SK-N-SH (cell line): ENCODE measurements around the gene NOSTRIN. TPM values are rescaled to one million over a fixed set of nuclear protein-coding genes. Genes with fewer than 3 reads are reported as not detected.

Experiments
- CTCF ChIA-PET: fragments of 300-600, 350-600 bp; formaldehyde crosslinking; extraction: SDS; loops from one replicate; lab custom pipeline; 2021; lab: Yijun Ruan, JAX
- POLR2A ChIA-PET: fragments of 350-600 bp; sonication (Branson Sonifier 250); formaldehyde crosslinking; extraction: SDS; loops from one replicate; lab custom pipeline; 2020; ENCODE audit warnings: antibody characterized with exemption, inconsistent platforms; lab: Yijun Ruan, JAX
- DNase-seq: peaks from one replicate; pipeline ENCODE4 v3.0.0; 2012
- H2AFZ ChIP-seq: fragments of 200-600 bp; sonication (generic); 2 replicates; pipeline ENCODE4 v1.8.1; 2016; ENCODE audit warnings: antibody characterized with exemption, mild to moderate bottlenecking, low read depth
- H3F3A ChIP-seq: fragments of 200-600 bp; sonication (generic); replicated peaks from 2 replicates; pipeline ENCODE3; 2016; ENCODE audit warnings: antibody characterized with exemption, mild to moderate bottlenecking; ENCODE audit not compliant: insufficient read depth
- H3K27ac ChIP-seq, 2 experiments: fragments of 200-500 bp in 1 of 2; fragments of 200-600 bp in 1 of 2; sonication (Bioruptor generic) in 1 of 2; sonication (generic), shearing (Covaris generic) in 1 of 2; 2 replicates each; pipeline versions ENCODE4 v1.5.1 to v1.6.1; 2014 to 2016; ENCODE audit warnings: low read depth in 2 of 2, inconsistent platforms in 1 of 2, low read length in 1 of 2, mild to moderate bottlenecking in 1 of 2, mixed read lengths in 1 of 2
- H3K27me3 ChIP-seq: fragments of 200-600 bp; sonication (generic), shearing (Covaris generic); 2 replicates; pipeline ENCODE4 v1.6.1; 2016; ENCODE audit warnings: mixed run types; ENCODE audit not compliant: insufficient read depth
- H3K36me3 ChIP-seq, 2 experiments: fragments of 200-500 bp in 1 of 2; fragments of 200-600 bp in 1 of 2; sonication (Bioruptor generic) in 1 of 2; sonication (generic) in 1 of 2; replicated peaks in 1 of 2; 2 replicates each; pipeline versions ENCODE3 to v1.5.1; 2014 to 2016; ENCODE audit warnings: low read length in 1 of 2, mild to moderate bottlenecking in 1 of 2; ENCODE audit not compliant: insufficient read depth in 2 of 2, control insufficient read depth in 1 of 2
- H3K4me1 ChIP-seq, 2 experiments: fragments of 200-500 bp in 1 of 2; fragments of 200-600 bp in 1 of 2; sonication (Bioruptor generic) in 1 of 2; sonication (generic), shearing (Covaris generic) in 1 of 2; 2 replicates each; pipeline versions ENCODE4 v1.5.1 to v1.6.1; 2014 to 2016; ENCODE audit warnings: low read depth in 1 of 2, low read length in 1 of 2, mixed run types in 1 of 2; ENCODE audit not compliant: insufficient read depth in 2 of 2, control insufficient read depth in 1 of 2
- H3K4me2 ChIP-seq: fragments of 200-600 bp; sonication (generic), shearing (Covaris generic); 2 replicates; pipeline ENCODE4 v1.6.1; 2017; ENCODE audit warnings: mixed run types
- H3K4me3 ChIP-seq, 2 experiments: fragments of 200-500 bp in 1 of 2; fragments of 200-600 bp in 1 of 2; sonication (Bioruptor generic) in 1 of 2; sonication (generic), shearing (Covaris generic) in 1 of 2; 2 replicates each; pipeline versions ENCODE4 v1.5.1 to v1.8.1; 2014 to 2016; ENCODE audit warnings: low read depth in 2 of 2, inconsistent platforms in 1 of 2, low read length in 1 of 2, mild to moderate bottlenecking in 1 of 2, mixed read lengths in 1 of 2, moderate library complexity in 1 of 2
- H3K79me2 ChIP-seq: fragments of 200-600 bp; sonication (generic); 2 replicates; pipeline ENCODE4 v1.8.1; 2017; ENCODE audit warnings: mild to moderate bottlenecking; ENCODE audit not compliant: insufficient read depth
- H3K9ac ChIP-seq: fragments of 200-600 bp; sonication (generic); 2 replicates; pipeline ENCODE4 v1.6.1; 2017; ENCODE audit warnings: mixed run types
- H3K9me2 ChIP-seq: fragments of 200-600 bp; sonication (generic); 2 replicates; pipeline ENCODE4 v1.6.1; 2017; ENCODE audit warnings: mixed run types
- H3K9me3 ChIP-seq: fragments of 200-600 bp; sonication (generic); 2 replicates; pipeline ENCODE4 v1.6.1; 2017; ENCODE audit warnings: mixed run types, mild to moderate bottlenecking, moderate library complexity
- H4K20me1 ChIP-seq: fragments of 200-600 bp; sonication (generic); 2 replicates; pipeline ENCODE4 v1.6.1; 2017; ENCODE audit warnings: mild to moderate bottlenecking, mixed run types; ENCODE audit not compliant: insufficient read depth
- CHD2 ChIP-seq: fragments of 150-350 bp; IDR thresholded peaks from 2 replicates; pipeline ENCODE4 v1.6.1; 2018; ENCODE audit warnings: low read length; ENCODE audit not compliant: partially characterized antibody
- EP300 ChIP-seq, 2 experiments: IDR thresholded peaks; 2 replicates each; pipeline versions ENCODE4 v1.4.0 to v1.6.1; 2012; ENCODE audit warnings: borderline replicate concordance in 1 of 2, low read depth in 1 of 2, low read length in 1 of 2
- FOXM1 ChIP-seq: IDR thresholded peaks from 2 replicates; pipeline ENCODE4 v1.4.0; 2012; ENCODE audit warnings: low read depth, mild to moderate bottlenecking
- GABPA ChIP-seq: IDR thresholded peaks from 2 replicates; pipeline ENCODE4 v1.4.0; 2012; ENCODE audit warnings: low read depth, mild to moderate bottlenecking
- GATA2 ChIP-seq: sonication (generic); formaldehyde crosslinking; IDR thresholded peaks from 2 replicates; pipeline ENCODE4 v1.5.0; 2020; ENCODE audit warnings: mild to moderate bottlenecking, missing genetic modification reagents
- JUND ChIP-seq: IDR thresholded peaks from 2 replicates; pipeline ENCODE4 v1.4.0; 2012
- MAX ChIP-seq: IDR thresholded peaks from 2 replicates; pipeline ENCODE4 v1.4.0; 2012; ENCODE audit warnings: low read depth
- NFIC ChIP-seq: IDR thresholded peaks from 2 replicates; pipeline ENCODE4 v1.4.0; 2012; ENCODE audit warnings: borderline replicate concordance
- NRF1 ChIP-seq: IDR thresholded peaks from 2 replicates; pipeline ENCODE4 v1.6.1; 2012; ENCODE audit warnings: low read depth, mild to moderate bottlenecking, low read length
- REST ChIP-seq: IDR thresholded peaks from 2 replicates; pipeline ENCODE4 v1.6.1; 2012; ENCODE audit warnings: mild to moderate bottlenecking, low read depth, low read length, moderate library complexity
- RFX5 ChIP-seq: IDR thresholded peaks from 2 replicates; pipeline ENCODE4 v1.6.1; 2012; ENCODE audit warnings: mild to moderate bottlenecking, improper control_type of control experiment, low read length
- TCF12 ChIP-seq: IDR thresholded peaks from 2 replicates; pipeline ENCODE4 v1.4.0; 2012
- USF2 ChIP-seq: fragments of 150-350 bp; IDR thresholded peaks from 2 replicates; pipeline ENCODE4 v1.6.1; 2017; ENCODE audit warnings: antibody characterized with exemption, low read length, low read depth, borderline replicate concordance
- WGBS: methylation state at CpG from one replicate; pipeline ENCODE4 v1.1.6; 2017; ENCODE audit warnings: low lambda C conversion rate; 5-methylcytosine and 5-hydroxymethylcytosine counted together
- polyA plus RNA-seq, 3 experiments: library from polyadenylated mRNA; depleted of rRNA; stranded (reverse); fragments of >200 nt; gene quantifications; 2 replicates each; pipeline ENCODE4 v1.2.3, GENCODE V29; 2012
- TF ChIP-seq, protein P1 (sequence below): fragments of 150-350 bp; IDR thresholded peaks from 2 replicates; pipeline ENCODE4 v1.6.1; 2016; ENCODE audit warnings: mild to moderate bottlenecking, low read depth, low read length

NOSTRIN gene
- polyA plus RNA-seq, 1 of the 3 experiments (the other 2 are of a cell fraction): not detected

- TF ChIP-seq JUND: no peak
- Histone ChIP-seq H3K9me3 (no peaks in the 10 kb centered on the region), H4K20me1 (no peaks in the 10 kb centered on the region), H3K9ac (no peak overlapping the region), H3K4me2 (no peak overlapping the region), H3K4me3 (no peak overlapping the region), H2AFZ (no peak overlapping the region), H3F3A (no peaks in the 10 kb centered on the region), H3K9me2 (no peaks in the 10 kb centered on the region), H3K79me2 (no peaks in the 10 kb centered on the region), H3K27me3 (no peaks in the 10 kb centered on the region), H3K36me3 (no peaks in the 10 kb centered on the region), H3K4me1 (no peaks in the 10 kb centered on the region; a peak in 1 of 4 replicates), H3K27ac (no peak overlapping the region)
- no peak for DNase-seq
- ChIA-PET CTCF (no interaction called here), POLR2A (no interaction called here)
Measured at GRCh38 chr2:168809537-168809936, 7.1 kb downstream of the NOSTRIN start.

DNA sequence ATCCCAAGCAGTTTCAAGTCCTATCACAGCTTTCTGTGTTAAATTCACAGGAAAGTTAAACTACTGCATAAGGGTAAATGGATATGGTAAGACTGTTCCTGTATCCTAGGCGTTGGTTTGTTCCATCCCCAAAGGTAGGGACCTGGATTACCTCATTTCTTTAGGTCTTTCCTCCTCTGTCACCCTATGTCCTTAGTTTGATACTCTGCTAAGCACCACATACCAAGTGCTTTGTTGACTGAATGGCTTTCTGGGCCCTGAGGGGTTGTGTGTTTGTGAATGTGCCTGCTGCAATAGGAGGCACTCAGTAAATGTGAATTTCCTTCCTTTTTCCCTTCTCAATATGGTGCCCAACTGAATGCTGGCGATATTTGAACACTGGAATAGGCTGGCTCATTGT, 7.8 kb downstream of the NOSTRIN start:
- Histone ChIP-seq H3F3A (no peaks in the 10 kb centered on the region), H3K4me3 (no peak overlapping the region), H3K9me3 (no peaks in the 10 kb centered on the region), H3K4me2 (no peak overlapping the region), H3K9me2 (no peaks in the 10 kb centered on the region), H3K4me1 (no peaks in the 10 kb centered on the region; a peak in 2 of 4 replicates), H4K20me1 (no peaks in the 10 kb centered on the region), H3K27me3 (no peaks in the 10 kb centered on the region), H3K36me3 (no peaks in the 10 kb centered on the region), H3K27ac (no peak overlapping the region), H2AFZ (no peak overlapping the region), H3K9ac (no peak overlapping the region), H3K79me2 (no peaks in the 10 kb centered on the region)
- DNase-seq: no peak
- TF ChIP-seq USF2 (no peak), TCF12 (no peak), REST (no peak), EP300 (IDR thresholded peaks at IDR 0.05; ENCODE audit: borderline replicate concordance in 1 of 2, low read depth in 1 of 2, low read length in 1 of 2) (no peak)
- WGBS: 64% methylated on average over 2 of the region's 2 CpGs
- ChIA-PET CTCF (no interaction called here), POLR2A (no interaction called here)

DNA sequence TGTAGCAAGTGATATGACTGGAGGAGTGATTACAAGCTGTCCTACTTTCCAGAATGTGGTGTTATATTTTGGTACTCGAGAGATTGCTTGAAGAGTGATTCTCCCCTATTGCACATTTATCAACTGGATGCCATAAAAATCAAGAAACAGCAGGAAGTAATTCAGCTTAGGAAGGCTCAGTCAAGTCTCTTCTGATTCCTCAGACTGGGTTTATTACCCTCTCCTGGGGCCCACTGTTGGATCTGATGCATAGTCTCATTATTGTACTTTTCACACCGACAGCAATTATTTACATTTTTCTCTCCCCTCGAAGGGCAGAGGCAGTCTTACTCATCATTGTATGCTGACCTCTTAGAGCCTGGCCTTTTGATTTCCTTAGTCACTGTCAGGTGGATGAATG, 9.3 kb downstream of the NOSTRIN start:
- DNase-seq: no peak
- H3K9ac ChIP-seq: no peak overlapping the region
- H3K4me3 ChIP-seq: no peak overlapping the region
- H4K20me1 ChIP-seq: no peaks in the 10 kb centered on the region
- no peak overlapping the region for H2AFZ ChIP-seq
- H3K27me3 ChIP-seq: no peaks in the 10 kb centered on the region
- H3K27ac ChIP-seq: no peak overlapping the region
- ChIA-PET CTCF (no interaction called here), POLR2A (no interaction called here)
- no peaks in the 10 kb centered on the region; a peak in 2 of 4 replicates for H3K4me1 ChIP-seq
- H3K36me3 ChIP-seq: no peaks in the 10 kb centered on the region
- H3K9me3 ChIP-seq: no peaks in the 10 kb centered on the region
- no peaks in the 10 kb centered on the region for H3F3A ChIP-seq
- TF ChIP-seq FOXM1: no peak
- no peak for TF ChIP-seq RFX5
- TF ChIP-seq JUND: no peak
- no peak for TF ChIP-seq GATA2
- TF ChIP-seq MAX: no peak
- TF ChIP-seq NRF1: no peak
- TF ChIP-seq, protein P1, sequence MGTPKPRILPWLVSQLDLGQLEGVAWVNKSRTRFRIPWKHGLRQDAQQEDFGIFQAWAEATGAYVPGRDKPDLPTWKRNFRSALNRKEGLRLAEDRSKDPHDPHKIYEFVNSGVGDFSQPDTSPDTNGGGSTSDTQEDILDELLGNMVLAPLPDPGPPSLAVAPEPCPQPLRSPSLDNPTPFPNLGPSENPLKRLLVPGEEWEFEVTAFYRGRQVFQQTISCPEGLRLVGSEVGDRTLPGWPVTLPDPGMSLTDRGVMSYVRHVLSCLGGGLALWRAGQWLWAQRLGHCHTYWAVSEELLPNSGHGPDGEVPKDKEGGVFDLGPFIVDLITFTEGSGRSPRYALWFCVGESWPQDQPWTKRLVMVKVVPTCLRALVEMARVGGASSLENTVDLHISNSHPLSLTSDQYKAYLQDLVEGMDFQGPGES: no peak
- no peak for TF ChIP-seq NFIC
- TF ChIP-seq CHD2: no peak
- TF ChIP-seq GABPA: no peak
- no peaks in the 10 kb centered on the region for H3K9me2 ChIP-seq
- WGBS: 50% methylated on average over 3 of the region's 3 CpGs
- H3K79me2 ChIP-seq: no peaks in the 10 kb centered on the region
- H3K4me2 ChIP-seq: no peak overlapping the region
